Neuronal stem cell (in vitro differentiated cells): Measurements from ENCODE around the gene PDE1C.

ENCODE experiments used
- DNase-seq: peaks from one replicate; pipeline ENCODE4 v3.0.0-alpha.2; 2013; ENCODE audit warnings: low spot score
- H2AFZ ChIP-seq: one replicate; pipeline ENCODE4 v1.6.1; 2013; ENCODE audit warnings: mild to moderate bottlenecking, low read length, inconsistent platforms
- H2AK5ac ChIP-seq: 2 replicates; pipeline ENCODE4 v1.6.1; 2013; ENCODE audit warnings: low read depth, mild to moderate bottlenecking, inconsistent platforms, low read length, moderate library complexity, mixed read lengths
- H2BK120ac ChIP-seq: 2 replicates; pipeline ENCODE4 v1.6.1; 2013; ENCODE audit warnings: low read depth, mild to moderate bottlenecking, inconsistent platforms, low read length, moderate library complexity, mixed read lengths
- H2BK12ac ChIP-seq: one replicate; pipeline ENCODE4 v1.6.1; 2013; ENCODE audit warnings: low read length, inconsistent platforms
- H2BK15ac ChIP-seq: 2 replicates; pipeline ENCODE4 v1.6.1; 2013; ENCODE audit warnings: mild to moderate bottlenecking, low read length, inconsistent platforms, mixed read lengths
- H2BK5ac ChIP-seq: one replicate; pipeline ENCODE4 v1.6.1; 2013; ENCODE audit warnings: inconsistent platforms, mild to moderate bottlenecking, low read length, moderate library complexity
- H3K14ac ChIP-seq: one replicate; pipeline ENCODE4 v1.6.1; 2013; ENCODE audit warnings: low read length, inconsistent platforms
- H3K18ac ChIP-seq: 2 replicates; pipeline ENCODE4 v1.6.1; 2013; ENCODE audit warnings: low read length, inconsistent platforms
- H3K23ac ChIP-seq: 2 replicates; pipeline ENCODE4 v1.6.1; 2013; ENCODE audit warnings: low read depth, mild to moderate bottlenecking, mixed read lengths, low read length, inconsistent platforms; ENCODE audit not compliant: poor library complexity
- H3K27ac ChIP-seq: replicated peaks from 3 replicates; pipeline ENCODE4 v1.5.1; 2013; ENCODE audit warnings: low read length, inconsistent platforms
- H3K27me3 ChIP-seq, 3 experiments: 2 replicates each; pipeline ENCODE4 v1.6.1; 2013; ENCODE audit warnings: low read length in 3 of 3, mild to moderate bottlenecking in 2 of 3, inconsistent platforms in 1 of 3, low read depth in 1 of 3, mixed read lengths in 1 of 3, moderate library complexity in 1 of 3; ENCODE audit not compliant: control insufficient read depth in 3 of 3, insufficient read depth in 3 of 3
- H3K36me3 ChIP-seq, 2 donors: replicated peaks in 1 of 2; 2 replicates each; pipeline ENCODE4 v1.6.1; 2013; ENCODE audit warnings: low read length in 2 of 2; ENCODE audit not compliant: control insufficient read depth in 2 of 2, insufficient read depth in 2 of 2
- H3K4ac ChIP-seq: 2 replicates; pipeline ENCODE4 v1.6.1; 2013; ENCODE audit warnings: inconsistent platforms, mild to moderate bottlenecking, low read length, moderate library complexity
- H3K4me1 ChIP-seq, 2 donors: 1 replicate in 1 of 2; 2 replicates in 1 of 2; pipeline ENCODE4 v1.6.1; 2013; ENCODE audit warnings: low read length in 2 of 2, low read depth in 1 of 2; ENCODE audit not compliant: control insufficient read depth in 2 of 2, insufficient read depth in 1 of 2
- H3K4me2 ChIP-seq: one replicate; pipeline ENCODE4 v1.6.1; 2013; ENCODE audit warnings: mild to moderate bottlenecking, low read length, inconsistent platforms; ENCODE audit not compliant: insufficient read depth, poor library complexity, severe bottlenecking
- H3K4me3 ChIP-seq, 2 donors: 2 replicates each; pipeline ENCODE4 v1.5.1; 2013; ENCODE audit warnings: low read length in 2 of 2, mild to moderate bottlenecking in 2 of 2, inconsistent platforms in 1 of 2, moderate library complexity in 1 of 2
- H3K79me1 ChIP-seq: one replicate; pipeline ENCODE4 v1.6.1; 2013; ENCODE audit warnings: low read depth, mild to moderate bottlenecking, inconsistent platforms, low read length, moderate library complexity
- H3K9ac ChIP-seq: one replicate; pipeline ENCODE4 v1.6.1; 2013; ENCODE audit warnings: mild to moderate bottlenecking, low read depth, low read length, inconsistent platforms; ENCODE audit not compliant: poor library complexity
- H3K9me3 ChIP-seq, 2 donors: replicated peaks in 1 of 2; 2 replicates each; pipeline versions ENCODE3 to v1.6.1; 2013; ENCODE audit warnings: low read length in 2 of 2, mild to moderate bottlenecking in 2 of 2, inconsistent platforms in 1 of 2, low read depth in 1 of 2, mixed read lengths in 1 of 2, moderate library complexity in 1 of 2; ENCODE audit not compliant: control insufficient read depth in 2 of 2, insufficient read depth in 1 of 2
- H4K8ac ChIP-seq: one replicate; pipeline ENCODE4 v1.6.1; 2013; ENCODE audit warnings: low read depth, mild to moderate bottlenecking, inconsistent platforms, low read length, moderate library complexity
- H4K91ac ChIP-seq: one replicate; pipeline ENCODE4 v1.6.1; 2013; ENCODE audit warnings: low read length, low read depth, mild to moderate bottlenecking, inconsistent platforms; ENCODE audit not compliant: poor library complexity
- WGBS, 2 donors: extraction: QIAGEN DNeasy Blood & Tissue Kit; methylation state at CpG; one replicate each; pipeline ENCODE4 v1.1.7; 2013; ENCODE audit warnings: missing lambda C conversion rate in 2 of 2, mixed read lengths in 1 of 2; ENCODE audit not compliant: insufficient read length in 2 of 2, insufficient replicate concordance in 1 of 2; ENCODE audit errors: extremely low coverage in 2 of 2; 5-methylcytosine and 5-hydroxymethylcytosine counted together

PDE1C gene

DNA sequence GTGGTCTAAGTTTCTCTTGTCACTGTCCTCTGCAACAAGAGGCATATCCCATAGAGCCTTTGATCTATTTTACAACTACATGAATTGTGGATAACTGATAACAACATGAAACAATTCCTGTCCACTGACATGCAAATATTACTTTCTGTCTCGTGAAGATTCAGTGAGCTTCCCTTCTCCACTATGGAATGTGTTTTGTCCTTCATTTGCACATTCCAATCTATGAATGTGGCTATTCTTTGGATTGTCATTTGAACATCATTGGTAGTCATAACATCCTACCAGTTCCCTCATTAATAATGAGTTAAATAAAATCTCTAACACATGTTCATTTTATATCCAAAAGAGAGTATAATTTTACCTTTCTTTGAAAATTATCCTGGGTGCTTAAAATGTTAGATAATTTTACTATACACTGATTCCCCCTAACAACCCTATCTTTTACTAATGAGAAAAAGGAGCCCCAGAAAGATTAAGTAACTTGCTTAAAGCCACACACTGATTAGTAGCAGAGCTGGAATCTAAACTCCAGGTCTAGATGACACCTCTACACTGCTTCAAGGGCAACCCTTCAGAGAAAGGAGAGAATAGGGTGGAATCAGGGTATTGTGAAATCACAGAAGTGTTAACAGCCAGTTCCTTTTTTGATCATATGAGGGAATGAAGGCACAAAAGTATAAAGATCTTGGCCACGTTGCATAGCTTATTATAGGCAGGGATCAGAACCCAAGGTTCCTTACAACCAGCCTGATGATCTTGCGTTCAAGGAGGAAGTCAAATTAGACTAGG lies 39.1 kb downstream of the PDE1C start:
- Histone ChIP-seq H2AK5ac (no peak overlapping the region), H3K27me3 (no peaks in the 10 kb centered on the region), H3K23ac (no peak overlapping the region), H3K79me1 (no peaks in the 10 kb centered on the region), H2BK5ac (no peak overlapping the region), H3K27ac (no peak overlapping the region), H4K8ac (no peak overlapping the region), H3K9me3 (no peaks in the 10 kb centered on the region), H2BK15ac (no peak overlapping the region), H2BK120ac (no peak overlapping the region), H3K18ac (no peak overlapping the region), H3K4me1 (no peaks in the 10 kb centered on the region), H2BK12ac (no peak overlapping the region), H3K4me3 (no peak overlapping the region), H2AFZ (no peak overlapping the region), H3K9ac (no peak overlapping the region), H3K14ac (no peak overlapping the region), H3K36me3 (no peaks in the 10 kb centered on the region), H3K4ac (no peak overlapping the region), H3K4me2 (no peak overlapping the region), H4K91ac (no peak overlapping the region)
- WGBS, 2 donors = no CpG with 5 or more reads among the region's 3 CpGs
- DNase-seq = no peak

DNA sequence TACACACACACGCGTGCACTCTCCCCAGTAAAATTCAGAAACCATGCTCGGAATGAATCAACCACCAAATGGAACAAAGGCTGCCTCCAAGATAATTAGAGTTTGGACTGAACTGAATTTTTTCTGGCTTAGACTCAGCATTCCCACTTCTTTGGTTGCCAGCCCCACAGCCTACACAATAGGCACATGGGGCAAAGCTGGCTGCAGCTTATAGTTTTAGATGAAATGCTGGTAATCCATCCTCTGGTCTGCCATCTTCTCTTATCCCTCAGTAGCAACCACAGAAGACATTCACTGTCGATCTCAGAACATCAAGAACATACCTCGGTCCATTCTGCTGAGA lies 44.2 kb downstream of the PDE1C start:
- H2BK120ac ChIP-seq = no peak overlapping the region
- H3K18ac ChIP-seq = no peak overlapping the region
- H3K4me1 ChIP-seq = peaks cover 0 to 3% of the 10 kb centered on the region in 2 donors
- no peak overlapping the region for H2BK5ac ChIP-seq
- no peak overlapping the region for H3K27ac ChIP-seq
- H3K27me3 ChIP-seq = no peaks in the 10 kb centered on the region
- no peaks in the 10 kb centered on the region for H3K79me1 ChIP-seq
- no peak overlapping the region for H2BK15ac ChIP-seq
- no peaks in the 10 kb centered on the region for H3K36me3 ChIP-seq
- H3K4me3 ChIP-seq = no peak overlapping the region
- H3K14ac ChIP-seq = no peak overlapping the region
- H2BK12ac ChIP-seq = no peak overlapping the region
- no peak overlapping the region for H3K4ac ChIP-seq
- DNase-seq = no peak
- H3K9me3 ChIP-seq = no peaks in the 10 kb centered on the region
- no peak overlapping the region for H4K91ac ChIP-seq
- H2AFZ ChIP-seq = no peak overlapping the region
- no peak overlapping the region for H2AK5ac ChIP-seq
- H3K9ac ChIP-seq = no peak overlapping the region
- H4K8ac ChIP-seq = no peak overlapping the region
- no CpG with 5 or more reads among the region's 5 CpGs for WGBS, 2 donors
- no peak overlapping the region for H3K4me2 ChIP-seq
- H3K23ac ChIP-seq = no peak overlapping the region

- no CpG with 5 or more reads among the region's 6 CpGs for WGBS, 2 donors
- no peak overlapping the region for H4K91ac ChIP-seq
- H4K8ac ChIP-seq = no peak overlapping the region
- no peak overlapping the region for H3K27ac ChIP-seq
- H2AK5ac ChIP-seq = no peak overlapping the region
- H2BK15ac ChIP-seq = no peak overlapping the region
- peaks cover 0 to 3% of the 10 kb centered on the region in 2 donors for H3K4me1 ChIP-seq
- H3K4me2 ChIP-seq = no peak overlapping the region
- no peaks in the 10 kb centered on the region for H3K9me3 ChIP-seq
- H2BK5ac ChIP-seq = no peak overlapping the region
- H2BK12ac ChIP-seq = no peak overlapping the region
- no peak overlapping the region for H3K4me3 ChIP-seq
- H3K9ac ChIP-seq = no peak overlapping the region
- H3K14ac ChIP-seq = no peak overlapping the region
- H2AFZ ChIP-seq = no peak overlapping the region
- no peak overlapping the region for H3K23ac ChIP-seq
- no peak overlapping the region for H2BK120ac ChIP-seq
- H3K27me3 ChIP-seq = no peaks in the 10 kb centered on the region
- DNase-seq = no peak
- H3K18ac ChIP-seq = no peak overlapping the region
- no peak overlapping the region for H3K4ac ChIP-seq
- no peaks in the 10 kb centered on the region for H3K36me3 ChIP-seq
- no peaks in the 10 kb centered on the region for H3K79me1 ChIP-seq
These were observed 44.7 kb downstream of the PDE1C start for GRCh38 chr7:32025381-32026082.

- no peaks in the 10 kb centered on the region for H3K79me1 ChIP-seq
- H4K8ac ChIP-seq = no peak overlapping the region
- no peaks in the 10 kb centered on the region for H3K27me3 ChIP-seq
- H4K91ac ChIP-seq = no peak overlapping the region
- no peak overlapping the region for H2AK5ac ChIP-seq
- no peak overlapping the region for H3K4me2 ChIP-seq
- no peak overlapping the region for H2BK120ac ChIP-seq
- H3K9ac ChIP-seq = no peak overlapping the region
- no peak for DNase-seq
- no peak overlapping the region for H2BK12ac ChIP-seq
- H3K4me1 ChIP-seq = peaks cover 0 to 3% of the 10 kb centered on the region in 2 donors
- no peaks in the 10 kb centered on the region for H3K36me3 ChIP-seq
- H3K14ac ChIP-seq = no peak overlapping the region
- no peak overlapping the region for H2AFZ ChIP-seq
- H3K4ac ChIP-seq = no peak overlapping the region
- no peak overlapping the region for H3K23ac ChIP-seq
- no peak overlapping the region for H2BK5ac ChIP-seq
- no peak overlapping the region for H3K18ac ChIP-seq
- H3K27ac ChIP-seq = no peak overlapping the region
- no peaks in the 10 kb centered on the region for H3K9me3 ChIP-seq
- H3K4me3 ChIP-seq = no peak overlapping the region
- WGBS, 2 donors = no CpG with 5 or more reads among the region's 6 CpGs
- no peak overlapping the region for H2BK15ac ChIP-seq
These were observed 46.8 kb downstream of the PDE1C start for GRCh38 chr7:32023376-32023775.
